NT2/D1 (cell line): ENCODE measurements around the gene GJC2.

Source experiments
- SUZ12 ChIP-seq: IDR thresholded peaks from 2 replicates; pipeline ENCODE4 v1.6.1; 2011; ENCODE audit not compliant: insufficient read length, insufficient read depth; ENCODE audit errors: extremely low read depth
- YY1 ChIP-seq: IDR thresholded peaks from 2 replicates; pipeline ENCODE4 v1.6.1; 2011; ENCODE audit not compliant: insufficient read length, insufficient read depth
- ZNF274 ChIP-seq: IDR thresholded peaks from 2 replicates; pipeline ENCODE4 v1.6.1; 2011; ENCODE audit warnings: mild to moderate bottlenecking, low read depth, low read length

DNA sequence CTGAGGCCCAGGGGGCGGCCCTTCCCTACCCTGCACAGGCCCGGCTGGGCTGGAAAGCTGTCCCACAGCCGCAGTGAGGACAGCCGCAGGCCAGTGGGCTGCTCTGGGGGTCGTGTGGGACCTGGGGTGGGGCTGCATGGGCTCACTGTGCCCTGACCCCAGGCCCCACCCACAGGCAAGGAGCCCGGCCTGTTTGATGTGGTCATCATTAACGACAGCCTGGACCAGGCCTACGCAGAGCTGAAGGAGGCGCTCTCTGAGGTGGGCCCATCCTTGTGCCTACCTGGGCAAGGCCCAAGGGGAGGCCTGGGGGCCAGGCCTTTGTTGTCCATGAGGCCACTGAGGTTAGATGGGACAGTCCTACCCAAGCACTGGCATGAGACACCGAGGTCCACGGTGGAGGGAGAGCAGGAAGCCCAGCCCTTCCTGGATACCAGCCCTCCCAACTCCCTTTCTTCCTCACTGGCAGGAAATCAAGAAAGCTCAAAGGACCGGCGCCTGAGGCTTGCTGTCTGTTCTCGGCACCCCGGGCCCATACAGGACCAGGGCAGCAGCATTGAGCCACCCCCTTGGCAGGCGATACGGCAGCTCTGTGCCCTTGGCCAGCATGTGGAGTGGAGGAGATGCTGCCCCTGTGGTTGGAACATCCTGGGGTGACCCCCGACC lies 1.4 kb upstream of the GJC2 start:
- TF ChIP-seq YY1 (no peak), ZNF274 (no peak), SUZ12 (no peak)
